HT-29 (cell line): Measurements from ENCODE around the gene KDM1B. TPM values are rescaled to one million over a fixed set of nuclear protein-coding genes. Genes with fewer than 3 reads are reported as not detected.
"Not testable (repeated sequence)": the region's sequence is repeated elsewhere in the genome, so short reads cannot be mapped to it uniquely, and the experiment has no call there.

Experiments used
- DNase-seq: peaks from one replicate; pipeline ENCODE4 v3.0.0-alpha.2; 2015; ENCODE audit warnings: low spot score
- total RNA-seq: library from RNA; depleted of rRNA; stranded (reverse); fragments of >200 nt; shearing (Covaris generic); gene quantifications from 2 replicates; pipeline ENCODE4 v1.2.3, GENCODE V29; 2014

Gene KDM1B
- total RNA-seq, 1 experiment from 2014 or later = 12.0 TPM

GRCh38 chr6:18186540-18187250 is 31.5 kb downstream of the KDM1B start:
- DNase-seq = no peak

- no peak for DNase-seq
Measured at GRCh38 chr6:18187701-18188100, 32.5 kb downstream of the KDM1B start.

- DNase-seq = no peak
Measured at GRCh38 chr6:18189196-18189595, 34.0 kb downstream of the KDM1B start.

- no peak for DNase-seq
Measured at GRCh38 chr6:18192026-18192425, 36.8 kb downstream of the KDM1B start.

DNA sequence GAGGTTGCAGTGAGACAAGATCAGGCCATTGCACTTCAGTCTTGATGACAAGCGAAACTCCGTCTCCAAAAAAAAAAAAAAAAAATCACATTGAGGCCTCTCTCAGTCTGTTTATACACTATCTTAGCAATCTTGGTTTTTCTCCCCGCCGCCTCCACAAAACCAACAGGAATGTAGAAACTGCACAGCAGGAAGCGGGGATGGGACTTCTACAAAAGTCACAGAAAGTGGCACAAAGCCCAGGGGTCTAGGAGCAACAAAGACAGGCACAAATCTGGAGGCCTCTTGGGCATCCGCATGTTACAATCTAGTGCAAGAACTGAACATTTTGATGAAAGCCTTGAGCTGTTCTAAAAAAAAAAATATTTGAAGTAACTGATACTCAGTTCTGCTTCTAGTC is 48.6 kb downstream of the KDM1B start:
- no peak for DNase-seq

GRCh38 chr6:18204691-18205090 is 49.5 kb downstream of the KDM1B start:
- DNase-seq = no peak

DNA sequence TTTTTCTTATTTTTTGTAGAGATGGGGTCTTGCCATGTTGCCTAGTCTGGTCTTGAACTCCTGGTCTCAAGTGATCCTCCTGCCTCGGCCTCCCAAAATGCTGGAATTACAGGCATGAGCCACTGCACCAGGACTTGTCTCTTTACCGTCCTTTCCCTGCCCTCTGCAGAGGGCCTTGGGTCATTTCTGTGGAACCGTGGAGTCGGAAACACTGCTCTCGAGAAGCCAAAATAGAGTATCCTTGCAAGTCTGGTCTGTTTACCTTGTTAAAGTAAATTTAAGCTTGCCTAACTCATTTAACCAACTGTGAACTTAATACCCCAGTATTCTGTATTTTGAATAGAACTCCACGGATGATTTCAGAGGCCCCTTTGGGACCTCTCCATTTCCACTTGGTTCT is 51.4 kb downstream of the KDM1B start:
- DNase-seq = no peak

DNA sequence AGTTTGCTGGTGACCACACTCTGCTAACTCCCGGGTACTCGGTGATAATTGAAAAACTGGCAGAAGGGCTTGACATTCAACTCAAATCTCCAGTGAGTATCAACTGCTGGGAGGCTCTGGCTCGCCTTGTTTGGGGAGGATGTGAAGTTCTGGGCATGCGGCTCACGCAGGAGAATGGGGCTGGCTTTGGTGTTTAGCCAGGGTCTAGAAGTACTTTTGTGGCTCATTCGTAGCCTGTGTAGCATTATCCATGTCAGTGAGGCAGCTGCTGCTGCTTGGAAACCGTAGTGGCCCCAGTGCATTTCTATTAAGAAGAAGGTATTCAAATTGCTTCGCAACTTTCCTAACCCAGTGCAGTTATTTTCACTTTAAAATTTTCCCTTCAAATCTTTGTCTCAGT is 52.2 kb downstream of the KDM1B start:
- no peak for DNase-seq

DNA sequence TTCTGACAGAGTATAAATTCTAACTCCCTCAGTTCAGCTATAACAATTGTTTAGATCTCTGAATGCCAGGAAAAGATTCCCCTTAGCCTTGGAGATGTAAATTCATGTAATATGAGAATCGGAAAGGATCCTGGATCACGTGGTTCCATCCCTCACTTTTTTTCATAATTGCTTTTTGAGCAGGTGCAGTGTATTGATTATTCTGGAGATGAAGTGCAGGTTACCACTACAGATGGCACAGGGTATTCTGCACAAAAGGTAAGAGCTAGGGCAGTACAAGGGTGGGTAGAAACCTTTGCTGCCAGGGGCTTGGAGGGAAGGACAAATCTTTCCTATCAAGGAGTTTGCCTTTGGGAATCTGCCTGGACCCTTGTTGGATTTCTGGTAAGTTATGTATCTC is 52.7 kb downstream of the KDM1B start:
- DNase-seq = no peak

GRCh38 chr6:18208778-18209177 is 53.6 kb downstream of the KDM1B start:
- DNase-seq = not testable (repeated sequence)

GRCh38 chr6:18209539-18210197 is 54.4 kb downstream of the KDM1B start:
- no peak for DNase-seq

GRCh38 chr6:18210707-18211106 is 55.5 kb downstream of the KDM1B start:
- no peak for DNase-seq

DNA sequence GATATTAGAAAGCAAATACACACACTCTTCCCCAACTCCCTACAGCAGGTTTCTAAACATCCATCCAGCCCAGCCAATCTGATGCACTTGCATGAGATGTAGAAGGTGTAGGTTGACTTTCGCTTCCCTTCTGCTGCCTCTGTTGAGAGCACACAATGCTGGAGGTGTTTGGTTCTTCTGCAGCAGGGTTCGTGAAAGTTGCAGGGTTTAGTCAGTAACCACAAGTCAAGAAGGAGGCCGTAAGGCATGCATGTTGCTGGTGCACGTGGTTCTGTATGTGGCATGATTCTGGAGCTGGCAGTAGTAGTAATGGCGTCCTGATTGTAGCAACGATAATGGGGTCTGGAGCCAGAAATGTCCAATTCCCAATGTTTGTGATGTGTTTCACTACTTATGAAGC is 56.1 kb downstream of the KDM1B start:
- no peak for DNase-seq

DNA sequence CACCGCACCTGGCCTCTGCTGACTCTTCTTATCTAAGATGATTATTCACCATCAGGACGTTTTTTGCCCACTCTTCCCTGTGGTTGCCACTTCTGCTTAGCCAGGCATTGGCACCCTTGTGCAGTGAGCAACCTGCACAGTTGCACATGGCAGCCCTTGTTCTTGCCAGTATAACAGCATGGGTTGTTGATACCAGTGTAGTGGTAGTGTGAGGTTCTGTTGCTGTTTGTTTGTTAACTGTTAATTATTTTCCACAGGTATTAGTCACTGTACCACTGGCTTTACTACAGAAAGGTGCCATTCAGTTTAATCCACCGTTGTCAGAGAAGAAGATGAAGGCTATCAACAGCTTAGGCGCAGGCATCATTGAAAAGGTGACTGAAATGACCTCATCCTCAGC is 57.0 kb downstream of the KDM1B start:
- no peak for DNase-seq

DNA sequence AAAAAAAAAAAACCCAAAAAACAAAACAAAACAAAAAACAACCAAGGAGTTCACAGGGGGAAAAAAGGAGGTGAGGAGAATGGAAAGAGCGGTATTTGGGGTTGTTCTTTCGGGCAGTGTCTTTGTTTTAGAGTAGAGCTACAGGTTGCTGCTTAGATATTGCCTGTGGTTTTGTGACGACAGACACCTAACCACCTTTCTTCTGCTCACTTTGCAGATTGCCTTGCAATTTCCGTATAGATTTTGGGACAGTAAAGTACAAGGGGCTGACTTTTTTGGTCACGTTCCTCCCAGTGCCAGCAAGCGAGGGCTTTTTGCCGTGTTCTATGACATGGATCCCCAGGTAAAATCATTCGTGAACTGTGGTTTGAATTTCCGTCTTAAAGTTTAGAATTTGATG is 58.2 kb downstream of the KDM1B start:
- no peak for DNase-seq

- DNase-seq = no peak
Measured at GRCh38 chr6:18214003-18214402, 58.8 kb downstream of the KDM1B start.

DNA sequence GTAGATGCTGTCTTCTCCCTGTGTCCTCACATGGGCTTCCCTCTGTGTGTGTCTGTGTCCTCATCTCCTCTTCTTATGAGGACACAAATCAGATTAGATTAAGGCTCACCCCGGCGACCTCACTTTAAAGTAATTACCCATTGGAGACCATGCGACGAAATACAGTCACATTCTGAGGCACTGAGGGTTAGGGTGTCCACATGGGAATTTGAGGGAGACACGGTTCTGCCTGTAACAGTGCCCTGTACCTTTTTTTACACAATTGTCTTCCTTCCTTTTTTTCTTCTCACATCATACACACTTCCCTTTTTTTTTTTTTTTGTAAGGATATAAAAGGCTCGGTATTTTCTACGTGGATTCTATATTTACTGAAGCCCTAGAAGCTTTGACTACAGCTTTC is 60.2 kb downstream of the KDM1B start:
- no peak for DNase-seq

GRCh38 chr6:18216411-18216810 is 61.2 kb downstream of the KDM1B start:
- no peak for DNase-seq

DNA sequence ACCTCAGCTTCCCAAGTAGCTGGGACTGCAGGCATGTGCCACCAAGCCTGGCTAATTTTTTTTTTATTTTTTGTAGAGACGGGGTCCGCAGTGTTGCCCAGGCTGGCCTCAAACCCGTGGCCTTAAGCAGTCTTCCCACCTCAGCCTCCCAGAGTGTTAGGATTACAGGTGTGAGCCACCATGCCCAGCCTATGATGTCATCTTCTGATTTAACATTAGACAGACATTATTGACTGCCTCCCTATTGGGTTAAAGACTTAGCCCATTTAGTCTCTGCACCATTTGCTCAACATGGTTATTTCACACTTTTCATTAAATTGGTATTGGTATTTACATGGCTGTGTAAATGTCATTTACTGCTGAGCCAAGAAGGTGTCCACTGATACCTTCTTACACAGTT is 63.0 kb downstream of the KDM1B start:
- DNase-seq = no peak

GRCh38 chr6:18219591-18219990 is 64.4 kb downstream of the KDM1B start:
- DNase-seq = no peak

- DNase-seq = no peak
Measured at GRCh38 chr6:18221288-18221615, 66.0 kb downstream of the KDM1B start.

DNA sequence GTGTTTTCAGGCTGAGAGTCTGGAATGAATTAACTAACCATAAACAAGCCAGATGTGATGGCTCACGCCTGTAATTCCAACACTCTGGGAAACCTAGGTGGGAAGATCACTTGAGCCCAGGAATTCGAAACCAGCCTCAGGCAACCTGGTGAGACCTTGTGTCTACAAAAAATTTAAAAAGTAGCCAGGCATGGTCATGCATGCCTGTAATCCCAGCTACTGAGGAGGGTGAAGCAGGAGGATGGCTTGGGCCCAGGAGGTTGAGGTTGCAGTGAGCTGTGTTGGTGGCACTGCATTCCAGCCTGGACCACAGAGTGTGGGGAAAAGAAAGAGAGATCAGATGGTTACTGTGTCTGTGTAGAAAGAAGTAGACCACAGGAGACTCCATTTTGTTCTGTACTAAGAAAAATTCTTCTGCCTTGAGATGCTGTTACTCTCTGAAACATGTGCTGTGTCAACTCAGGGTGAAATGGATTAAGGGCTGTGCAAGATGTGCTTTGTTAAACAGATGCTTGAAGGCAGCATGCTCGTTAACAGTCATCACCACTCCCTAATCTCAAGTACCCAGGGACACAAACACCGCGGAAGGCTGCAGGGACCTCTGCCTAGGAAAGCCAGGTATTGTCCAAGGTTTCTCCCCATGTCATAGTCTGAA is 71.4 kb downstream of the KDM1B start:
- not testable (repeated sequence) for DNase-seq

DNA sequence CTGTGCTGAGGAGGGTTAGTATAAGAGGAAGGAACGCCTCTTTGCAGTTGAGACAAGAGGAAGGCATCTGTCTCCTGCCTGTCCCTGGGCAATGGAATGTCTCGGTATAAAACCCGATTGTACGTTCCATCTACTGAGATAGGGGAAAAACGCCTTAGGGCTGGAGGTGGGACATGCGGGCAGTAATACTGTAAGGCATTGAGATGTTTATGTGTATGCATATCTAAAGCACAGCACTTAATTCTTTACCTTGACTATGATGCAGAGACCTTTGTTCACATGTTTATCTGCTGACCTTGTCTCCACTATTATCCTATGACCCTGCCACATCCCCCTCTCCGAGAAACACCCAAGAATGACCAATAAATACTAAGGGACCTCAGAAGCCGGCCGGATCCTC is 71.9 kb downstream of the KDM1B start:
- DNase-seq = not testable (repeated sequence)
